HepG2 (cell line): ENCODE data around the gene RFX2. TPM values are rescaled to one million over a fixed set of nuclear protein-coding genes. Genes with fewer than 3 reads are reported as not detected.
A peak's percentile ranks its signal among the peaks of the same experiment; 100 is the strongest.

Source experiments
- ATAC-seq: fragments of 200-7000 bp; cut with Tn5 transposase; 3 replicates; pipeline ENCODE4 v1.9.1; 2020; ENCODE audit warnings: mild to moderate bottlenecking, moderate library complexity
- BruUV-seq: library from RNA; stranded (reverse); fragments of 400-500 nt; replicated peaks from 2 replicates; lab custom pipeline; 2021; lab: Mats Ljungman, UMichigan
- CTCF ChIA-PET: fragments of 300-600 bp; formaldehyde crosslinking; extraction: SDS; loops from one replicate; lab custom pipeline; 2021; ENCODE audit warnings: low total read pairs, inconsistent platforms, low intra/inter-chr PET ratio; lab: Yijun Ruan, JAX
- POLR2A ChIA-PET: fragments of 350-600 bp; sonication (Branson Sonifier 250); formaldehyde crosslinking; loops from one replicate; lab custom pipeline; 2020; ENCODE audit warnings: antibody characterized with exemption, inconsistent platforms; lab: Yijun Ruan, JAX
- DNase-seq: peaks from one replicate; pipeline ENCODE4 v3.0.0-alpha.2; 2015; ENCODE audit warnings: low spot score
- FAIRE-seq: peaks from 3 replicates; lab custom pipeline; 2011; peaks lifted over from hg19 to GRCh38; lab: Jason Lieb, UNC
- H2AFZ ChIP-seq: one replicate; pipeline ENCODE4 v1.6.1; 2011; ENCODE audit warnings: low read length, inconsistent platforms
- H3K27ac ChIP-seq: fragments of 300-600 bp; 3 replicates; pipeline ENCODE4 v1.8.0; 2011; ENCODE audit warnings: mixed run types, mild to moderate bottlenecking, mixed read lengths, low read length, inconsistent platforms; ENCODE audit not compliant: insufficient read depth; ENCODE audit errors: extremely low read length
- H3K27me3 ChIP-seq, 2 experiments: fragments of 200-600 bp in 1 of 2; 2 replicates in 1 of 2; 3 replicates in 1 of 2; pipeline versions ENCODE4 v1.6.0 to v1.8.0; 2011; ENCODE audit warnings: low read length in 2 of 2, mild to moderate bottlenecking in 2 of 2, moderate library complexity in 2 of 2, inconsistent platforms in 1 of 2; ENCODE audit not compliant: insufficient read depth in 2 of 2, control insufficient read depth in 1 of 2
- H3K36me3 ChIP-seq, 2 experiments: fragments of 200-600 bp in 1 of 2; replicated peaks in 1 of 2; 2 replicates in 1 of 2; 3 replicates in 1 of 2; pipeline versions ENCODE4 v1.5.1 to v1.8.0; 2011; ENCODE audit warnings: low read length in 2 of 2, inconsistent platforms in 1 of 2; ENCODE audit not compliant: insufficient read depth in 2 of 2, control insufficient read depth in 1 of 2
- H3K4me1 ChIP-seq: 2 replicates; pipeline ENCODE4 v1.5.1; 2012; ENCODE audit warnings: low read length, inconsistent platforms; ENCODE audit not compliant: insufficient read depth
- H3K4me2 ChIP-seq: 2 replicates; pipeline ENCODE4 v1.6.0; 2011; ENCODE audit warnings: low read depth, low read length, inconsistent platforms
- H3K4me3 ChIP-seq, 3 experiments: fragments of 200-600 bp in 1 of 3; sonication (generic), shearing (Covaris generic) in 1 of 3; replicated peaks in 1 of 3; 2 replicates each; pipeline ENCODE4 v1.5.1; 2011 to 2016; ENCODE audit warnings: low read length in 3 of 3, inconsistent platforms in 2 of 3, low read depth in 2 of 3, mild to moderate bottlenecking in 2 of 3, control low read depth in 1 of 3, mixed read lengths in 1 of 3; ENCODE audit not compliant: insufficient read depth in 1 of 3
- H3K79me2 ChIP-seq: one replicate; pipeline ENCODE4 v1.6.1; 2011; ENCODE audit warnings: low read length, inconsistent platforms; ENCODE audit not compliant: insufficient read depth
- H3K9ac ChIP-seq: 2 replicates; pipeline ENCODE4 v1.6.0; 2011; ENCODE audit warnings: mild to moderate bottlenecking, low read depth, low read length, inconsistent platforms; ENCODE audit not compliant: insufficient read depth
- H3K9me3 ChIP-seq: 2 replicates; pipeline ENCODE4 v1.5.1; 2012; ENCODE audit warnings: mild to moderate bottlenecking, low read length
- H4K20me1 ChIP-seq: 2 replicates; pipeline ENCODE4 v1.6.0; 2011; ENCODE audit warnings: inconsistent platforms, mild to moderate bottlenecking, low read length, moderate library complexity; ENCODE audit not compliant: insufficient read depth
- CAMTA2 ChIP-seq: sonication (generic); formaldehyde crosslinking; IDR thresholded peaks from 2 replicates; pipeline ENCODE4 v1.4.0; 2020; ENCODE audit warnings: mild to moderate bottlenecking, missing genetic modification reagents, borderline replicate concordance
- CBX1 ChIP-seq: IDR thresholded peaks from one replicate; pipeline ENCODE4 v1.6.1; 2016; ENCODE audit warnings: antibody characterized with exemption, low read depth
- KLF16 ChIP-seq, 2 experiments: sonication (generic) in 1 of 2; formaldehyde crosslinking in 1 of 2; IDR thresholded peaks; 2 replicates each; pipeline versions ENCODE4 v1.6.1 to v1.8.0; 2016 to 2023; ENCODE audit warnings: missing genetic modification reagents in 2 of 2, missing compliant biosample characterization in 1 of 2
- NFYB ChIP-seq: sonication (generic); formaldehyde crosslinking; IDR thresholded peaks from 2 replicates; pipeline ENCODE4 v1.4.0; 2020; ENCODE audit warnings: missing genetic modification reagents
- TAF1 ChIP-seq: sonication (generic); formaldehyde crosslinking; IDR thresholded peaks from 2 replicates; pipeline ENCODE4 v1.4.0; 2020; ENCODE audit warnings: missing genetic modification reagents
- ZNF17 ChIP-seq: sonication (generic); formaldehyde crosslinking; IDR thresholded peaks from 2 replicates; pipeline ENCODE4 v1.5.0; 2020; ENCODE audit warnings: mild to moderate bottlenecking, missing genetic modification reagents
- WGBS: methylation state at CpG from one replicate; pipeline ENCODE4 v1.1.6; 2017; ENCODE audit warnings: low lambda C conversion rate; 5-methylcytosine and 5-hydroxymethylcytosine counted together
- in situ Hi-C: cut with HindIII; loops from 2 replicates; pipeline ENCODE4 v1.10.0; 2017; ENCODE audit warnings: low pct_unique_long_range_greater_than_20kb; ENCODE audit not compliant: extremely low pct_ligation_motif_present
- intact Hi-C: fragments of 100-400 bp; cut with micrococcal nuclease; formaldehyde crosslinking; loops from one replicate; pipeline ENCODE4 v1.10.0; 2022; ENCODE audit not compliant: unreplicated experiment
- polyA plus RNA-seq, 8 experiments: library from polyadenylated mRNA; depleted of rRNA in 3 of 8; stranded (reverse) in 7 of 8; unstranded in 1 of 8; fragments of >200 nt; fragmentation: Illumina TruSeq in 4 of 8; extraction: Trizol in 4 of 8; gene quantifications; 2 replicates each; pipeline versions ENCODE4 v1.2.1 to v1.2.3, GENCODE V29; 2011 to 2016; ENCODE audit warnings: low read depth in 4 of 8, missing spikeins in 1 of 8, mixed read lengths in 1 of 8; ENCODE audit not compliant: insufficient read depth in 1 of 8
- total RNA-seq, 5 experiments: library from RNA; depleted of rRNA; stranded (reverse); fragments of >200 nt; fragmentation: Illumina TruSeq; extraction: Trizol; gene quantifications; 2 replicates each; pipeline ENCODE4 v1.2.3, GENCODE V29; 2016; ENCODE audit warnings: low read depth in 1 of 5
- TF ChIP-seq, protein P1 (sequence below): sonication (generic); formaldehyde crosslinking; IDR thresholded peaks from 2 replicates; pipeline ENCODE4 v1.8.1; 2022; ENCODE audit warnings: low read depth, mild to moderate bottlenecking, missing genetic modification reagents
- TF ChIP-seq, protein P2 (sequence below): sonication (generic); formaldehyde crosslinking; IDR thresholded peaks from 2 replicates; pipeline ENCODE4 v1.4.0; 2020; ENCODE audit warnings: missing genetic modification reagents
- TF ChIP-seq, protein P3 (sequence below), 2 experiments: sonication (generic) in 1 of 2; formaldehyde crosslinking in 1 of 2; IDR thresholded peaks; 2 replicates each; pipeline versions ENCODE4 v1.6.1 to v1.9.0; 2014 to 2022; ENCODE audit warnings: antibody characterized with exemption in 1 of 2, borderline replicate concordance in 1 of 2, inconsistent platforms in 1 of 2, low read depth in 1 of 2, missing genetic modification reagents in 1 of 2

Gene RFX2
- total and polyA plus RNA-seq, 2 of the 13 experiments (the other 11 are each of a cell fraction or from before 2014, with no cell fraction given): 2.8 to 3.3 TPM

DNA sequence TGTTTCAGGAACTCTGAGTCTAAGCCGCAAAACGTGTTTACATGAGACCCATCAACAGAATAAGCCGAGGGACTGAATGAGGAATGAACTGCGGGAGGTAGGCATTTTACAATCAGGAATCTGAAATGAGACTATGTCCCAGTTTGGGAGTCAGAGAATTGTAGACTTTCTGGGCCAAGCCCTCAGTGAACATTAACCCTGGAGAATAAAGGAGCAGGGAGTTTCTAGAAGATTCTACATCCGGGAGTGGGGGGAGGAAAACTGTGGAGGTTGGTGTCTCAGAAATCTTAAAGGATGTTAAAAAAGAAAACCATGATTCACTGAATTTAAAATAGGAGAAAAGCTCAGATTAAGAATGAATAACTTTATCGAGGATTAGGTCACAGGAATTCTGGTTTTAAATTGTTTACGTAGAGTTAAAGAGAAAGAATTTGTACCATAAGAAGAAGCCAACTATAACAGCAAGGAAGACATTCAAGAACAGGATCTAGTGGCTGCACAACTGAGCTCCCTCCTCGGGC is 18.5 kb downstream of the RFX2 start:
- no peak for ATAC-seq
- ChIA-PET POLR2A (no interaction called here), CTCF (no interaction called here)
- H2AFZ ChIP-seq: no peak overlapping the region
- no peak for FAIRE-seq
- in situ Hi-C loops: no loop called here
- H3K4me3 ChIP-seq: peak overlapping the region in 2 of 3 experiments; percentile 13 to 25; a peak in 1 of 6 replicates
- H3K4me2 ChIP-seq: peak overlapping the region; percentile 54
- no TSS peak for BruUV-seq
- TF ChIP-seq ZNF17: no peak
- TF ChIP-seq, protein P1, sequence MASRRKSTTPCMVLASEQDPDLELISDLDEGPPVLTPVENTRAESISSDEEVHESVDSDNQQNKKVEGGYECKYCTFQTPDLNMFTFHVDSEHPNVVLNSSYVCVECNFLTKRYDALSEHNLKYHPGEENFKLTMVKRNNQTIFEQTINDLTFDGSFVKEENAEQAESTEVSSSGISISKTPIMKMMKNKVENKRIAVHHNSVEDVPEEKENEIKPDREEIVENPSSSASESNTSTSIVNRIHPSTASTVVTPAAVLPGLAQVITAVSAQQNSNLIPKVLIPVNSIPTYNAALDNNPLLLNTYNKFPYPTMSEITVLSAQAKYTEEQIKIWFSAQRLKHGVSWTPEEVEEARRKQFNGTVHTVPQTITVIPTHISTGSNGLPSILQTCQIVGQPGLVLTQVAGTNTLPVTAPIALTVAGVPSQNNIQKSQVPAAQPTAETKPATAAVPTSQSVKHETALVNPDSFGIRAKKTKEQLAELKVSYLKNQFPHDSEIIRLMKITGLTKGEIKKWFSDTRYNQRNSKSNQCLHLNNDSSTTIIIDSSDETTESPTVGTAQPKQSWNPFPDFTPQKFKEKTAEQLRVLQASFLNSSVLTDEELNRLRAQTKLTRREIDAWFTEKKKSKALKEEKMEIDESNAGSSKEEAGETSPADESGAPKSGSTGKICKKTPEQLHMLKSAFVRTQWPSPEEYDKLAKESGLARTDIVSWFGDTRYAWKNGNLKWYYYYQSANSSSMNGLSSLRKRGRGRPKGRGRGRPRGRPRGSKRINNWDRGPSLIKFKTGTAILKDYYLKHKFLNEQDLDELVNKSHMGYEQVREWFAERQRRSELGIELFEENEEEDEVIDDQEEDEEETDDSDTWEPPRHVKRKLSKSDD (CRISPR knock-in tag): no peak
- no peak for TF ChIP-seq TAF1 (CRISPR knock-in tag)
- no peak for TF ChIP-seq CBX1
- no peak for TF ChIP-seq KLF16 (CRISPR knock-in tag; IDR thresholded peaks at IDR 0.05)
- DNase-seq: no peak
- 61% methylated on average over 8 of the region's 8 CpGs for WGBS
- H3K4me1 ChIP-seq: peaks cover 36% of the 10 kb centered on the region
- intact Hi-C loops: no loop called here
- peaks cover 0 to 3% of the 10 kb centered on the region in 2 experiments; a peak in 2 of 5 replicates for H3K27me3 ChIP-seq
- H3K79me2 ChIP-seq: no peaks in the 10 kb centered on the region
- no peaks in the 10 kb centered on the region for H3K9me3 ChIP-seq
- no peak overlapping the region for H3K27ac ChIP-seq
- no peaks in the 10 kb centered on the region for H3K36me3 ChIP-seq
- peak overlapping the region; percentile 27; the same call in 1 of the 2 replicates for H3K9ac ChIP-seq
- no peaks in the 10 kb centered on the region for H4K20me1 ChIP-seq

GRCh38 chr19:6090634-6091033 is 19.7 kb downstream of the RFX2 start:
- no TSS peak for BruUV-seq
- intact Hi-C loops: no loop called here
- FAIRE-seq (no peak), DNase-seq (no peak), ATAC-seq (no peak)
- no peaks in the 10 kb centered on the region for H3K79me2 ChIP-seq
- H3K9ac ChIP-seq: no peak overlapping the region
- no peaks in the 10 kb centered on the region for H3K9me3 ChIP-seq
- H4K20me1 ChIP-seq: no peaks in the 10 kb centered on the region
- in situ Hi-C loops: no loop called here
- 65% methylated on average over 3 of the region's 3 CpGs for WGBS
- no peak overlapping the region for H3K4me3 ChIP-seq
- CTCF ChIA-PET: no interaction called here
- no peak overlapping the region for H3K4me2 ChIP-seq
- peaks cover 45% of the 10 kb centered on the region for H3K4me1 ChIP-seq
- no peak overlapping the region for H2AFZ ChIP-seq
- H3K27ac ChIP-seq: no peak overlapping the region
- H3K36me3 ChIP-seq: no peaks in the 10 kb centered on the region
- peaks cover 0 to 5% of the 10 kb centered on the region in 2 experiments; a peak in 2 of 5 replicates for H3K27me3 ChIP-seq
- POLR2A ChIA-PET: no interaction called here
- no peak for TF ChIP-seq NFYB
- no peak for TF ChIP-seq CAMTA2 (CRISPR knock-in tag)
- TF ChIP-seq, protein P2, sequence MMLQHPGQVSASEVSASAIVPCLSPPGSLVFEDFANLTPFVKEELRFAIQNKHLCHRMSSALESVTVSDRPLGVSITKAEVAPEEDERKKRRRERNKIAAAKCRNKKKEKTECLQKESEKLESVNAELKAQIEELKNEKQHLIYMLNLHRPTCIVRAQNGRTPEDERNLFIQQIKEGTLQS (CRISPR knock-in tag): no peak
- TF ChIP-seq, protein P3, sequence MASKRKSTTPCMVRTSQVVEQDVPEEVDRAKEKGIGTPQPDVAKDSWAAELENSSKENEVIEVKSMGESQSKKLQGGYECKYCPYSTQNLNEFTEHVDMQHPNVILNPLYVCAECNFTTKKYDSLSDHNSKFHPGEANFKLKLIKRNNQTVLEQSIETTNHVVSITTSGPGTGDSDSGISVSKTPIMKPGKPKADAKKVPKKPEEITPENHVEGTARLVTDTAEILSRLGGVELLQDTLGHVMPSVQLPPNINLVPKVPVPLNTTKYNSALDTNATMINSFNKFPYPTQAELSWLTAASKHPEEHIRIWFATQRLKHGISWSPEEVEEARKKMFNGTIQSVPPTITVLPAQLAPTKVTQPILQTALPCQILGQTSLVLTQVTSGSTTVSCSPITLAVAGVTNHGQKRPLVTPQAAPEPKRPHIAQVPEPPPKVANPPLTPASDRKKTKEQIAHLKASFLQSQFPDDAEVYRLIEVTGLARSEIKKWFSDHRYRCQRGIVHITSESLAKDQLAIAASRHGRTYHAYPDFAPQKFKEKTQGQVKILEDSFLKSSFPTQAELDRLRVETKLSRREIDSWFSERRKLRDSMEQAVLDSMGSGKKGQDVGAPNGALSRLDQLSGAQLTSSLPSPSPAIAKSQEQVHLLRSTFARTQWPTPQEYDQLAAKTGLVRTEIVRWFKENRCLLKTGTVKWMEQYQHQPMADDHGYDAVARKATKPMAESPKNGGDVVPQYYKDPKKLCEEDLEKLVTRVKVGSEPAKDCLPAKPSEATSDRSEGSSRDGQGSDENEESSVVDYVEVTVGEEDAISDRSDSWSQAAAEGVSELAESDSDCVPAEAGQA (IDR thresholded peaks at IDR 0.05; ENCODE audit: low read depth): no peak
- TF ChIP-seq, protein P3 (CRISPR knock-in tag; IDR thresholded peaks at IDR 0.05; ENCODE audit: borderline replicate concordance): no peak
